Activated CD8-positive, alpha-beta T cell treated with anti-CD3 and anti-CD28 coated beads, Interleukin-2, amount 10 ng/mL, durations not matched to agents 7 days and 5 days (primary cell): ENCODE results near the gene MRPS9. TPM values are rescaled to one million over a fixed set of nuclear protein-coding genes. Genes with fewer than 3 reads are reported as not detected.

Source experiments
- ATAC-seq: fragments of 150-1000 bp; cut with Tn5 transposase; one replicate; pipeline ENCODE4 v1.10.0; 2021; ENCODE audit warnings: moderate library complexity
- CTCF ChIA-PET: fragments of 350-600 bp; sonication (Branson Sonifier 250); formaldehyde crosslinking; loops from one replicate; lab custom pipeline; 2021; ENCODE audit warnings: antibody characterized with exemption; lab: Charles Lee
- POLR2A ChIA-PET: fragments of 350-600 bp; sonication (Branson Sonifier 250); formaldehyde crosslinking; loops from one replicate; lab custom pipeline; 2021; ENCODE audit warnings: antibody characterized with exemption; lab: Charles Lee
- DNase-seq: peaks from one replicate; pipeline ENCODE4 v3.0.0-alpha.2; 2020
- H3K27ac Mint-ChIP-seq: one replicate; pipeline ENCODE4 v1.8.0; 2021; ENCODE audit warnings: mild to moderate bottlenecking, mixed read lengths
- H3K27me3 Mint-ChIP-seq: one replicate; pipeline ENCODE4 v1.8.0; 2021; ENCODE audit warnings: low read depth, mixed read lengths
- H3K36me3 Mint-ChIP-seq: one replicate; pipeline ENCODE4 v1.8.0; 2021; ENCODE audit warnings: low read depth, mixed read lengths
- H3K4me1 Mint-ChIP-seq: one replicate; pipeline ENCODE4 v1.8.0; 2021; ENCODE audit warnings: low read depth, mixed read lengths
- H3K4me3 Mint-ChIP-seq: one replicate; pipeline ENCODE4 v1.8.0; 2021; ENCODE audit warnings: mild to moderate bottlenecking, mixed read lengths
- H3K9me3 Mint-ChIP-seq: one replicate; pipeline ENCODE4 v1.8.0; 2022; ENCODE audit warnings: mixed read lengths; ENCODE audit not compliant: insufficient read depth
- total RNA-seq, 2 experiments: library from RNA; stranded (reverse); gene quantifications; one replicate each; pipeline ENCODE4 v1.2.3, GENCODE V29; 2021

The MRPS9 gene
- total RNA-seq, 2 experiments from 2014 or later = 24.9 to 25.2 TPM

DNA sequence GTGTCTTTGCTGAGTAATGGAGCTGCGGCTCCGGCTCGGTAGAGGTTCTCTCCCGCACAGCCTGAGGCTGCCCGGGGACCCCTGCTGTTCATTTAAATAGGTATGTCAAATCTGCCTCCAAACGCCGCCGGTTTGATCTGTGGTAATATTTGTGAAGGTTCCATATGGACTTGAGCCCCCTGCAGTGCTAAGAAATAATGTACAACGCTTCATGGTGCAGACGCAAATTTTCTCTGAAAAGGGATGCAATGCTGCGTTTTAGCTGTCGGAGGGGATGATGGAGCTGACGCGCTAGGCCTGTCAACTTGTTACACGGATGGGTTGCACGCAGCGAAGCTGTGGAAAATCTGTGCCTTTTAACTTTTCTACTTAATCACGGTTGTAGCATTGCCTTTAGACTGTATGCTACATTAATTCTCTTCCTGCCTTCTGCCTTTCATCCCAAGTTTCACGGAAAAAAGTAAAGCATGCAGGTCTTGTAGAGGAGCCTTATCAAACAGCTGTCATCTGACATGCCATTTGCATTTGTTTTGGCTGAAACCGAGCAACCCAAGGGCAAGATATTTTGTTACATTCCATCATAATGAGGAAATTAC, 43.2 kb downstream of the MRPS9 start:
- no peaks in the 10 kb centered on the region for H3K27me3 Mint-ChIP-seq
- no peaks in the 10 kb centered on the region for H3K9me3 Mint-ChIP-seq
- no peak for DNase-seq
- no peaks in the 10 kb centered on the region for H3K4me1 Mint-ChIP-seq
- peaks cover 3% of the 10 kb centered on the region for H3K36me3 Mint-ChIP-seq
- no peak overlapping the region for H3K4me3 Mint-ChIP-seq
- ATAC-seq = no peak
- CTCF ChIA-PET = interaction anchor here (1.0 kb wide), 1 partner anchor 34 kb away, joined by 3 read pairs; no protein-coding TSS in a partner anchor
- H3K27ac Mint-ChIP-seq = no peak overlapping the region
- POLR2A ChIA-PET = no interaction called here

DNA sequence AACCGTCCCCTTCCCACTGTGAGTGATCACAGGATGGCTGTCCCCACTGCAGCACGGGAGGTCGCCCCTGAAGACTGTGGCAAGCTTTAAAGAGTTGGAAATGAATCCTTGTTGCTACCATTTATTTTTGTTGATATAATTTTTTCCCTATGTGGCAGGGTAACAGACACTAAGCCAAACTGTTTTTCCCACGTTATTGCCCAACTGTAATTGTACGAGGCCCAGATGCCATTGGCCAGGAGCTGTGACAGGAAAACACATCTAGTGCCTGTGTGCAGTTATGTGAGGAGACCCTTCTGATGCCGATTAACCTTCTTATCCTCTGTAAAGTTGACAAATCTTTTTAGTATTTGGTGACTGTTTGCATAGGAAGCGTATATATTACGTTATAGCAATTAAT, 44.2 kb downstream of the MRPS9 start:
- H3K4me1 Mint-ChIP-seq = peaks cover 5% of the 10 kb centered on the region
- H3K36me3 Mint-ChIP-seq = peaks cover 3% of the 10 kb centered on the region
- no peak overlapping the region for H3K4me3 Mint-ChIP-seq
- POLR2A ChIA-PET = no interaction called here
- no peak overlapping the region for H3K27ac Mint-ChIP-seq
- H3K27me3 Mint-ChIP-seq = no peaks in the 10 kb centered on the region
- CTCF ChIA-PET = interaction anchor here (1.0 kb wide), 1 partner anchor 33 kb away, joined by 3 read pairs; no protein-coding TSS in a partner anchor
- H3K9me3 Mint-ChIP-seq = no peaks in the 10 kb centered on the region
- DNase-seq (no peak), ATAC-seq (no peak)

DNA sequence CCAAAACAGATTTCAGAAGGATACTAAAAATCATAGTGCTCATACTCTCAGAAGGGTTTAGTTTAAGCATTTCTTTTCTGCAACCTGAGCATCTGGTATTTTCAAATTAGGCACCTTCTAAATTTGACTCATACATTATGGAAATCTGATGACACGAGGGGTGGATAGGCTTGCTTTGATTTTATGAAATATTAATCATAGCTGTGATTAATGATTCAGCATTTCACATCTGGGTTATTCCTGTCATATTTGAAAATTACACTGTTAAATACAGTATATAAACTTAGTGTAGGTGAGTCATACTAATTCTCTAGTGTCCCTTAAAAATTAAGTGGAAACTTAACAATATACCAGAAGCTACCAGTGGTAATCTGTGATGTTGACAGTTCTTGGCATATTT, 47.7 kb downstream of the MRPS9 start:
- ChIA-PET POLR2A (interaction anchor here (0.6 kb wide), 1 partner anchor 69 kb away, joined by 3 read pairs; no protein-coding TSS in a partner anchor), CTCF (no interaction called here)
- H3K4me1 Mint-ChIP-seq = peaks cover 12% of the 10 kb centered on the region
- no peak overlapping the region for H3K4me3 Mint-ChIP-seq
- DNase-seq (no peak), ATAC-seq (no peak)
- no peak overlapping the region for H3K27ac Mint-ChIP-seq
- peaks cover 3% of the 10 kb centered on the region for H3K36me3 Mint-ChIP-seq
- no peaks in the 10 kb centered on the region for H3K9me3 Mint-ChIP-seq
- H3K27me3 Mint-ChIP-seq = no peaks in the 10 kb centered on the region

DNA sequence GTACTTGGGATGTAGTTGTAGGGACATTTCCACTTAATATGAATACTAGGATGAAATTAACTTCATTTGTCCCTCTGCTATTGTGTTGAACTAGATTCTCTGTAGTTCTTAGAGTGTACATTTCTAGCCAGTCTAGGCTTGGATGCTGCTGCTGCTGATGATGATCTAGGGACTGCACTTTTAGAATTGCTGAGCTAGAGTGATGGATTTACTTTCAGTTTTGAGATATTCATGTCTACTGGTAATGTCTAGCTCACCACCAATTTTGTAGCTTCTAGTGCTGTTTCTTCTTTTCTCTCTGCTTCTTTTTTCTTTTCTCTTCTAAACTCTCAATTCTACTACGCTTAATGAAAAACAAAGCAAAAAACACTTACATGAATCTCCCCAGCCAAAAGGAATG, 49.4 kb downstream of the MRPS9 start:
- no peak overlapping the region for H3K4me3 Mint-ChIP-seq
- no peaks in the 10 kb centered on the region for H3K27me3 Mint-ChIP-seq
- ChIA-PET POLR2A (no interaction called here), CTCF (interaction anchor here (1.1 kb wide), 1 partner anchor 111 kb away, joined by 3 read pairs; no protein-coding TSS in a partner anchor)
- ATAC-seq (peak; percentile 51), DNase-seq (no peak)
- H3K9me3 Mint-ChIP-seq = no peaks in the 10 kb centered on the region
- H3K27ac Mint-ChIP-seq = no peak overlapping the region
- peaks cover 12% of the 10 kb centered on the region for H3K4me1 Mint-ChIP-seq
- no peaks in the 10 kb centered on the region for H3K36me3 Mint-ChIP-seq

DNA sequence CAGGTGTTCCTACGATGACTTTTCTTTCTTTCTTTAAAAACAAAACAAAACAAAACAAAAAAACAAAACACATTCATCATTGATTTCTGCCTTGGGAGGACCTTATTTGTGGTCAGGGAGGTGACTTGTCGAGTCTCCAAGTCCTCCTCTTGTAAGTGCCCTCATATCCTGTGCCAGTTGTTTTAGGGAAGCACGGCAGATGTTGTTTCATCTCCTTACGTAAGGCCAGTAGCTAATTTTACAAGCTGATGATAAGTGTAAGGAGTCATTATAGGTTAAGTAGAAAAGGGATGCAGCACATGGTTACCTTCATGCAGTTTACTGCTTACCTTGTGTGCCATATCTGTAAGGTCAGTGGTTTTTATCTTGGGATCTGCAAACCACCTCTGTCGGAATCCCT, 52.2 kb downstream of the MRPS9 start:
- POLR2A ChIA-PET = no interaction called here

DNA sequence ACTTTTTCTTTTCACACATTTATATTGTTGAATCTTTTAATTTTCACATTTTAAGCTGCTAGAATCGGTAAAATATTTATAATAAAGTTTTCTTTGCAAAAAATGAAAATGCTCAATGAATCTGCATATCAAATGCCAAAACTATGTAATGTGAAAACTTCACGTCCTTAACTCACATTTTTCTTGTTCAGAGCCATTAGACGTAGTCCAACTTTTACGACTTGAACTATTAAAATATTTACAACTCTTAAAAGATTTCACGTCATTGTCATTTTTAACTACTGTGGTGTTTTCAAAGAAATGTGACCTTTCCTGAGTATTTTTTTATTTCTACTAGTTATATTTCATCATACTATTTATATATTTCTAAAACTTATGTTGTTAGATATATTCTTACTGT, 54.9 kb downstream of the MRPS9 start:
- Mint-ChIP-seq H3K9me3 (no peaks in the 10 kb centered on the region), H3K4me1 (peaks cover under 1% of the 10 kb centered on the region), H3K4me3 (no peak overlapping the region), H3K36me3 (peaks cover 2% of the 10 kb centered on the region), H3K27me3 (no peaks in the 10 kb centered on the region), H3K27ac (no peak overlapping the region)
- ATAC-seq = no peak
- CTCF ChIA-PET = interaction anchor here (1.7 to 3.0 kb wide), 2 partner anchors 21 to 146 kb away, joined by 4 to 12 read pairs; no protein-coding TSS in a partner anchor
- no peak for DNase-seq
- POLR2A ChIA-PET = no interaction called here

More for the DNA sequence above, 52.2 kb downstream of the MRPS9 start:
- ATAC-seq (no peak), DNase-seq (no peak)
- CTCF ChIA-PET = interaction anchor here (0.7 kb wide), 1 partner anchor 1811 kb away, joined by 3 read pairs; no protein-coding TSS in a partner anchor
- H3K27ac Mint-ChIP-seq = no peak overlapping the region
- no peaks in the 10 kb centered on the region for H3K27me3 Mint-ChIP-seq
- no peak overlapping the region for H3K4me3 Mint-ChIP-seq
- H3K9me3 Mint-ChIP-seq = no peaks in the 10 kb centered on the region
- no peaks in the 10 kb centered on the region for H3K36me3 Mint-ChIP-seq
- H3K4me1 Mint-ChIP-seq = peaks cover 12% of the 10 kb centered on the region

DNA sequence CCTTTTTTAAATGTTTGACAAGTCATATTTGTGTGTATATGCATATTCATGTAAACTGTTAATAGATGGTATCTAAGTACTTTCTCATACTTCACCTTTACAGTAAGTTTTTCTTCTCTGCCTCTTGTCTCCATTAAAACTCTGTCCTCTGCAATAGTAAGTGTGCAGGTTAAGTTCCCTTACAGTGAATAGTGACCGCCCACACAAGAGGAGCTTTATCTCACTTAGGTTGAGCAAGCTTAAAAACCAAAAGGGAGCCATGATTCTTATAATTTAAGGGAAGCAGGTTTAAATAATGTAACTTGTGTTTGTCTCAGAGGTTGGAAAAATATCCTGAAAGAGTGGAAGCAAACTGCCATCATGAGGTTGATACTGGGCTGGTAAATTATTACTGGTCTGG, 61.3 kb downstream of the MRPS9 start:
- Mint-ChIP-seq H3K4me1 (no peaks in the 10 kb centered on the region), H3K9me3 (no peaks in the 10 kb centered on the region), H3K4me3 (no peak overlapping the region), H3K27me3 (no peaks in the 10 kb centered on the region), H3K36me3 (peaks cover 12% of the 10 kb centered on the region), H3K27ac (no peak overlapping the region)
- ATAC-seq (no peak), DNase-seq (no peak)
- ChIA-PET CTCF (interaction anchor here (2.1 kb wide), 1 partner anchor 16 kb away, joined by 8 read pairs; no protein-coding TSS in a partner anchor), POLR2A (no interaction called here)

DNA sequence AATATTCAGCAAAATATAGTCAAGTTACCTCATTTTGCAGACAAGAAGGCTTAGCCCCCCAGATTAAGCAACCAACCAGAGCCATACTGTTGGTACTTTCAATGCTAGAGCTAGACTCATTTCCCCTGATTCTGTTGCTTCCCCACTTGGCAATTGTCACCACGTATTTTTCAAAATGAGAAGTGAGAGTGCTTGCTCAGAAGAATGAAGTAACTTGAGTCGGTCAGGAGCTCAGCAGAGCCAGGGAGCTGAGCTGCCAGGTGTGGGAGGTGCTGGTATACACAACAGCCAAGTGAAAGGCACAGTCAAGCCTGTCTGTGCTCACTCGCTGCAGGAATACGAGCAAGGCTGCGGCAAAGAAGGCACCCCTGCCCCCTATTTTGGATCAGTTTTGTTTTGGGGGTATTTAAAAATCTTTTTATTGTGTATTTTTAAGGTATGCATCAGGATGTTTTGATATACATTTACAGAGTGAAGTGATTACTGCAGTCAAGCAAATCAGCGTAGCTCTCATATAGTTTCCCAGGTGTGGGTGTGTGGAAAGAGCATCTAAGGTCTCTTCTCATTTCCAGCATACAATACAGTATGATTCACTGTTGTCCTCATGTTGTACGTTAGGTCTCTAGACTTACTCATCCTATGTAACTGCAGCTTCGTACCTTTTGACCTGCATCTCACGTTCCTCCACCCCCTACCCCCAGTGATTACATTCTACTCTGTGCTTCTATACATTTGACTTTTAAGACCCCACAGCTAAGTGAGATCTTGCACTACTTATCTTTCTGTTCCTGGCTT, 62.4 kb downstream of the MRPS9 start:
- no peak for DNase-seq
- POLR2A ChIA-PET = no interaction called here
- Mint-ChIP-seq H3K4me3 (no peak overlapping the region), H3K36me3 (peaks cover 12% of the 10 kb centered on the region), H3K9me3 (no peaks in the 10 kb centered on the region), H3K27me3 (no peaks in the 10 kb centered on the region), H3K27ac (no peak overlapping the region), H3K4me1 (no peaks in the 10 kb centered on the region)
- no peak for ATAC-seq
- CTCF ChIA-PET = interaction anchor here (2.1 kb wide), 1 partner anchor 15 kb away, joined by 8 read pairs; no protein-coding TSS in a partner anchor

DNA sequence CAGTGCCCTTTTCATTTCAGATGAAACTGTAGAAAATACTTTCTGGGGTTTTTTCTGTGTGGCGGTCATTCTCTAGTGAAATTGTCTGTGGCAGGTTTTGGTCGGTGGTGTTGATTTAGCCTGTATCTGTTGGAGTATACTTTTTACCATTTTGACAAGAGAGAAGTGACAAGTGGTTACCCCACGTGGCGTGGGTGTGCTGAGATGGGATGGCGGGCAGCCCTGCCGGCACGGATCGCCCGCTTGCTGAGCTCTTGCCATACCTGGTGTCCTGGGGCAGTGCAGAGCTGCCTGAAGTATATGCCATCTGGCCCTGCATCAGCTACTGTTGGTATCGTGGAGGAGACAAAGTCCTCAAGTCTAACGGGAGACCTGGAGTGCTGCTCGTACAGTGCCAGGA, 64.1 kb downstream of the MRPS9 start:
- POLR2A ChIA-PET = no interaction called here
- ATAC-seq (no peak), DNase-seq (no peak)
- Mint-ChIP-seq H3K27ac (no peak overlapping the region), H3K4me3 (no peak overlapping the region), H3K27me3 (no peaks in the 10 kb centered on the region), H3K9me3 (no peaks in the 10 kb centered on the region), H3K36me3 (peaks cover 11% of the 10 kb centered on the region), H3K4me1 (no peaks in the 10 kb centered on the region)
- CTCF ChIA-PET = no interaction called here

DNA sequence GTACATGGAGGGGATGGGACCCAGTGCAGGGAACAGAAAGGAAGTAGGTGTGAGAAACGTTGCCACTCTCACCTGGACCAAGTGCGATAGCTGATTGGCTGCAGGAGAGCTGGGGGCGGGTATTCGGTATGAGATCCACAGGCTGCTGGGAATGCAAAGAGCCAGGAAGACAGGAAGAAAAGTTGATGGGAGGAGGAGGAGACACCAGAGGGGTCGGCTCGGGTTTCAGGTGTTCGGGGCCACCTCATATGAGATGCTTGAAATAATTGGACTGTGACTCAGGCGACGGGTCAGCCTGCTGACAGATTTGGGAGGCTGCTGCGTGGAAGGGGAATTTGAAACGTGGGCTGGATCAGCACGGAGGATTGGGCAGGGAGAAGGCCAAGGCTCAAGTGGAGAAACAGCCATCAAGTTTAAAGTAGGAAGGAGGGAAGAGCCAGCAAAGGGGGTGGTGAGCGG, 65.1 kb downstream of the MRPS9 start:
- no peak overlapping the region for H3K27ac Mint-ChIP-seq
- H3K4me1 Mint-ChIP-seq = no peaks in the 10 kb centered on the region
- ATAC-seq = no peak
- H3K9me3 Mint-ChIP-seq = no peaks in the 10 kb centered on the region
- CTCF ChIA-PET = interaction anchor here (3.4 kb wide), 1 partner anchor 12 kb away, joined by 20 read pairs; no protein-coding TSS in a partner anchor
- POLR2A ChIA-PET = no interaction called here
- no peak for DNase-seq
- H3K27me3 Mint-ChIP-seq = no peaks in the 10 kb centered on the region
- peaks cover 9% of the 10 kb centered on the region for H3K36me3 Mint-ChIP-seq
- H3K4me3 Mint-ChIP-seq = no peak overlapping the region

DNA sequence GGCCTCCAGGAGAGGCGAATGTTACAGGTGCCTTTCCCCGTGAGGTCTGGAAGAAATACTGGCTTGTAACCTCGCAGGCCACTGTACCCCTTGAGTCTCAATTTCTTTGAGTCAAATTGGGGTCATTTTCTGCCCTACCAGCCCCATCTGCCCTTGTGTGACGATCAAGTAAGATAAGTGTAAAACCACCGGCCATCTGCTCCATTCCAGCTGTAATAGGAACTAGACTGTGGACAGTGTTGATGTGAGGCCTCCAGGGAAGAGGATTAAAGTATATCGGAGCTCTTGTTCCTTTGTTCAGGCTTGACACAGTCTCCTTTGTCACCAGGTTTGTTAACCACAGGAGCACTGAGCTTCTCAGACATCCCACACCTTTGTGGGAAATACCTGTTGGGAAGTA, 65.6 kb downstream of the MRPS9 start:
- peaks cover 8% of the 10 kb centered on the region for H3K36me3 Mint-ChIP-seq
- POLR2A ChIA-PET = no interaction called here
- no peak overlapping the region for H3K27ac Mint-ChIP-seq
- ATAC-seq = no peak
- no peaks in the 10 kb centered on the region for H3K27me3 Mint-ChIP-seq
- H3K4me1 Mint-ChIP-seq = no peaks in the 10 kb centered on the region
- no peaks in the 10 kb centered on the region for H3K9me3 Mint-ChIP-seq
- H3K4me3 Mint-ChIP-seq = no peak overlapping the region
- CTCF ChIA-PET = interaction anchor here (0.8 to 3.4 kb wide), 2 partner anchors 12 to 132 kb away, joined by 3 to 20 read pairs; no protein-coding TSS in a partner anchor
- DNase-seq = no peak
